DOHH2 (cell line): Measurements from ENCODE around the gene TES.

ENCODE experiments used
- H3F3A ChIP-seq: fragments of 200-600 bp; sonication (generic), shearing (Covaris generic); 2 replicates; pipeline ENCODE4 v1.6.0; 2016; ENCODE audit warnings: antibody characterized with exemption, mild to moderate bottlenecking; ENCODE audit not compliant: control insufficient read depth, insufficient read depth
- H3K27ac ChIP-seq: fragments of 200-600 bp; sonication (generic); 2 replicates; pipeline ENCODE4 v1.5.1; 2014; ENCODE audit warnings: low read depth, mild to moderate bottlenecking, low read length, moderate library complexity
- H3K27me3 ChIP-seq: fragments of 200-600 bp; sonication (generic); 2 replicates; pipeline ENCODE4 v1.6.1; 2014; ENCODE audit warnings: mild to moderate bottlenecking, low read length, mixed read lengths; ENCODE audit not compliant: control insufficient read depth
- H3K36me3 ChIP-seq: fragments of 200-600 bp; sonication (generic); 2 replicates; pipeline ENCODE4 v1.6.1; 2014; ENCODE audit warnings: mild to moderate bottlenecking, low read length, moderate library complexity, mixed read lengths; ENCODE audit not compliant: control insufficient read depth
- H3K4me1 ChIP-seq: fragments of 200-600 bp; sonication (generic); 2 replicates; pipeline ENCODE4 v1.6.1; 2014; ENCODE audit warnings: mild to moderate bottlenecking, low read length, mixed read lengths; ENCODE audit not compliant: control insufficient read depth
- H3K4me2 ChIP-seq: fragments of 200-600 bp; sonication (generic); 2 replicates; pipeline ENCODE4 v1.6.0; 2014; ENCODE audit warnings: mild to moderate bottlenecking, low read length, moderate library complexity
- H3K4me3 ChIP-seq: fragments of 200-600 bp; sonication (generic); 2 replicates; pipeline ENCODE4 v1.5.1; 2014; ENCODE audit warnings: mild to moderate bottlenecking, low read length, mixed read lengths
- H3K79me2 ChIP-seq: fragments of 200-600 bp; sonication (generic); 2 replicates; pipeline ENCODE4 v1.6.1; 2014; ENCODE audit warnings: mild to moderate bottlenecking, low read length, mixed read lengths; ENCODE audit not compliant: control insufficient read depth
- H3K9me2 ChIP-seq: fragments of 200-600 bp; sonication (generic); replicated peaks from 2 replicates; pipeline ENCODE4 v1.6.1; 2014; ENCODE audit warnings: mild to moderate bottlenecking, low read length, mixed read lengths; ENCODE audit not compliant: control insufficient read depth
- H3K9me3 ChIP-seq: fragments of 200-600 bp; sonication (generic); 2 replicates; pipeline ENCODE4 v1.6.1; 2014; ENCODE audit warnings: antibody characterized with exemption, low read length, mixed read lengths; ENCODE audit not compliant: control insufficient read depth, insufficient read depth
- H4K20me1 ChIP-seq: fragments of 200-600 bp; sonication (generic); 2 replicates; pipeline ENCODE4 v1.6.0; 2014; ENCODE audit warnings: low read depth, mild to moderate bottlenecking, antibody characterized with exemption, low read length, moderate library complexity; ENCODE audit not compliant: control insufficient read depth, insufficient read depth
- CTCF ChIP-seq: fragments of 200-600 bp; sonication (generic); IDR thresholded peaks from one replicate; pipeline ENCODE4 v1.5.1; 2014; ENCODE audit warnings: antibody characterized with exemption, mild to moderate bottlenecking, low read depth, low read length; ENCODE audit not compliant: poor library complexity, severe bottlenecking
- EZH2phosphoT487 ChIP-seq: fragments of 200-600 bp; sonication (generic); IDR thresholded peaks from 2 replicates; pipeline ENCODE4 v1.6.1; 2017; ENCODE audit warnings: borderline replicate concordance, mild to moderate bottlenecking, antibody characterized with exemption, low read length, moderate library complexity, mixed read lengths

TES gene

GRCh38 chr7:116229366-116229765 is 19.0 kb downstream of the TES start:
- Histone ChIP-seq H3K27ac (no peak overlapping the region), H3K27me3 (no peaks in the 10 kb centered on the region), H3K9me3 (no peaks in the 10 kb centered on the region), H3K36me3 (no peaks in the 10 kb centered on the region), H4K20me1 (peaks cover 14% of the 10 kb centered on the region; the same call in 1 of the 2 replicates), H3F3A (no peaks in the 10 kb centered on the region), H3K79me2 (peaks cover 82% of the 10 kb centered on the region), H3K9me2 (no peaks in the 10 kb centered on the region), H3K4me3 (no peak overlapping the region), H3K4me1 (peaks cover 5% of the 10 kb centered on the region), H3K4me2 (no peak overlapping the region)
- TF ChIP-seq EZH2phosphoT487 (no peak), CTCF (no peak)

- no peak for TF ChIP-seq EZH2phosphoT487
- TF ChIP-seq CTCF: no peak
- H3K9me2 ChIP-seq: no peaks in the 10 kb centered on the region
- H3K27me3 ChIP-seq: no peaks in the 10 kb centered on the region
- no peak overlapping the region for H3K27ac ChIP-seq
- no peaks in the 10 kb centered on the region for H3K9me3 ChIP-seq
- H3F3A ChIP-seq: 0 out of 2 replicates have a peak, but pooled peaks cover 2% of the 10 kb centered on the region
- 0 out of 2 replicates have a peak, but pooled peaks cover 10% of the 10 kb centered on the region for H4K20me1 ChIP-seq
- H3K36me3 ChIP-seq: no peaks in the 10 kb centered on the region
- no peak overlapping the region for H3K4me3 ChIP-seq
- no peaks in the 10 kb centered on the region for H3K4me1 ChIP-seq
- no peak overlapping the region for H3K4me2 ChIP-seq
- H3K79me2 ChIP-seq: peaks cover 72% of the 10 kb centered on the region
These were observed 20.1 kb downstream of the TES start for GRCh38 chr7:116230191-116231005.

- Histone ChIP-seq H3K27ac (no peak overlapping the region), H4K20me1 (0 out of 2 replicates have a peak, but pooled peaks cover 10% of the 10 kb centered on the region), H3K4me1 (no peaks in the 10 kb centered on the region), H3F3A (0 out of 2 replicates have a peak, but pooled peaks cover 3% of the 10 kb centered on the region), H3K27me3 (no peaks in the 10 kb centered on the region), H3K9me2 (no peaks in the 10 kb centered on the region), H3K9me3 (no peaks in the 10 kb centered on the region), H3K4me3 (no peak overlapping the region), H3K36me3 (peaks cover 3% of the 10 kb centered on the region; the same call in 1 of the 2 replicates), H3K4me2 (no peak overlapping the region), H3K79me2 (peaks cover 61% of the 10 kb centered on the region)
- no peak for TF ChIP-seq EZH2phosphoT487
- no peak for TF ChIP-seq CTCF
These were observed 21.2 kb downstream of the TES start for GRCh38 chr7:116231543-116231942.
